Measurements from ENCODE around the gene TMPRSS11F. TPM values are rescaled to one million over a fixed set of nuclear protein-coding genes. Genes with fewer than 3 reads are reported as not detected.

The TMPRSS11F gene
- total RNA-seq, 1 donor from 2014 or later: 13.8 TPM

GRCh38 chr4:68167706-68168105 lies 38.0 kb upstream of the TMPRSS11F start:
- no peak for TF ChIP-seq POLR2A (IDR thresholded peaks at IDR 0.05)
- no peaks in the 10 kb centered on the region for H3K27me3 ChIP-seq
- no peak overlapping the region for H3K27ac ChIP-seq
- H3K36me3 ChIP-seq: no peaks in the 10 kb centered on the region
- no peaks in the 10 kb centered on the region for H3K9me3 ChIP-seq
- H3K4me1 ChIP-seq: no peaks in the 10 kb centered on the region
- H3K4me3 ChIP-seq: no peak overlapping the region
- no peak for DNase-seq (ENCODE audit: extremely low spot score in 2 of 2)
- intact Hi-C loops (cut with DNase I): no loop called here

GRCh38 chr4:68167166-68167565 lies 37.5 kb upstream of the TMPRSS11F start:
- Histone ChIP-seq H3K27ac (no peak overlapping the region), H3K9me3 (no peaks in the 10 kb centered on the region), H3K4me3 (no peak overlapping the region), H3K36me3 (no peaks in the 10 kb centered on the region), H3K4me1 (no peaks in the 10 kb centered on the region), H3K27me3 (no peaks in the 10 kb centered on the region)
- TF ChIP-seq CTCF (IDR thresholded peaks at IDR 0.05) (no peak), POLR2AphosphoS5 (IDR thresholded peaks at IDR 0.05; ENCODE audit: insufficient read depth in 1 of 2, low read depth in 1 of 2) (no peak), POLR2A (IDR thresholded peaks at IDR 0.05) (no peak)
- intact Hi-C loops (cut with DNase I): no loop called here
- no peak for DNase-seq (ENCODE audit: extremely low spot score in 2 of 2)

GRCh38 chr4:68163754-68164153 lies 34.1 kb upstream of the TMPRSS11F start:
- intact Hi-C loops (cut with DNase I): no loop called here
- Histone ChIP-seq H3K4me1 (no peaks in the 10 kb centered on the region), H3K27ac (no peak overlapping the region), H3K4me3 (no peak overlapping the region), H3K36me3 (no peaks in the 10 kb centered on the region), H3K27me3 (no peaks in the 10 kb centered on the region), H3K9me3 (no peaks in the 10 kb centered on the region)
- TF ChIP-seq POLR2A (IDR thresholded peaks at IDR 0.05): no peak
- no peak for TF ChIP-seq CTCF (IDR thresholded peaks at IDR 0.05)
- no peak for TF ChIP-seq POLR2AphosphoS5 (IDR thresholded peaks at IDR 0.05; ENCODE audit: insufficient read depth in 1 of 2, low read depth in 1 of 2)
- no peak for DNase-seq (ENCODE audit: extremely low spot score in 2 of 2)

GRCh38 chr4:68162196-68162595 lies 32.5 kb upstream of the TMPRSS11F start:
- TF ChIP-seq CTCF (IDR thresholded peaks at IDR 0.05): no peak
- no peak for TF ChIP-seq POLR2A (IDR thresholded peaks at IDR 0.05)
- no peak for TF ChIP-seq POLR2AphosphoS5 (IDR thresholded peaks at IDR 0.05; ENCODE audit: insufficient read depth in 1 of 2, low read depth in 1 of 2)
- Histone ChIP-seq H3K4me1 (no peaks in the 10 kb centered on the region), H3K27ac (no peak overlapping the region), H3K36me3 (no peaks in the 10 kb centered on the region), H3K9me3 (no peaks in the 10 kb centered on the region), H3K4me3 (no peak overlapping the region), H3K27me3 (no peaks in the 10 kb centered on the region)
- intact Hi-C loops (cut with DNase I): no loop called here
- DNase-seq (ENCODE audit: extremely low spot score in 2 of 2): no peak

- DNase-seq (ENCODE audit: extremely low spot score in 2 of 2): no peak
- H3K4me1 ChIP-seq: no peaks in the 10 kb centered on the region
- TF ChIP-seq CTCF (IDR thresholded peaks at IDR 0.05): no peak
- no peak for TF ChIP-seq POLR2A (IDR thresholded peaks at IDR 0.05)
- TF ChIP-seq POLR2AphosphoS5 (IDR thresholded peaks at IDR 0.05; ENCODE audit: insufficient read depth in 1 of 2, low read depth in 1 of 2): peak in 1 of 2 donors; percentile 50
- intact Hi-C loops (cut with DNase I): no loop called here
- H3K4me3 ChIP-seq: no peak overlapping the region
- no peaks in the 10 kb centered on the region for H3K9me3 ChIP-seq
- no peak overlapping the region for H3K27ac ChIP-seq
- no peaks in the 10 kb centered on the region for H3K36me3 ChIP-seq
- no peaks in the 10 kb centered on the region for H3K27me3 ChIP-seq
These were observed 22.7 kb upstream of the TMPRSS11F start for GRCh38 chr4:68152411-68152810.
